Panc1 (cell line): ENCODE measurements around the gene CLEC16A. TPM values are rescaled to one million over a fixed set of nuclear protein-coding genes. Genes with fewer than 3 reads are reported as not detected.

Source experiments
- ATAC-seq: fragments of 200-7000 bp; cut with Tn5 transposase; 2 replicates; pipeline ENCODE4 v1.9.1; 2020; ENCODE audit warnings: mild to moderate bottlenecking, moderate library complexity
- BruUV-seq: library from RNA; stranded (reverse); fragments of 400-500 nt; replicated peaks from 2 replicates; lab custom pipeline; 2021; lab: Mats Ljungman, UMichigan
- CTCF ChIA-PET: fragments of 300-600 bp; sonication (Branson Sonifier 250); formaldehyde crosslinking; loops from one replicate; lab custom pipeline; 2022; ENCODE audit warnings: antibody characterized with exemption; lab: Charles Lee
- POLR2A ChIA-PET: fragments of 300-600 bp; sonication (Branson Sonifier 250); formaldehyde crosslinking; loops from one replicate; lab custom pipeline; 2022; ENCODE audit warnings: antibody characterized with exemption; lab: Charles Lee
- DNase-seq: peaks from one replicate; pipeline ENCODE4 v3.0.0-alpha.2; 2010; ENCODE audit warnings: low read depth, low spot score
- H3K27ac ChIP-seq: 2 replicates; pipeline ENCODE4 v1.5.1; 2011; ENCODE audit warnings: mild to moderate bottlenecking, low read length, inconsistent platforms
- H3K27me3 ChIP-seq: fragments of 200-500 bp; sonication (Bioruptor generic); 2 replicates; pipeline ENCODE4 v1.6.0; 2014; ENCODE audit warnings: low read length, inconsistent platforms; ENCODE audit not compliant: control insufficient read depth, insufficient read depth
- H3K36me3 ChIP-seq: fragments of 200-500 bp; sonication (Bioruptor generic); 2 replicates; pipeline ENCODE4 v1.5.1; 2014; ENCODE audit warnings: inconsistent platforms, mild to moderate bottlenecking, low read length, moderate library complexity; ENCODE audit not compliant: control insufficient read depth, insufficient read depth
- H3K4me1 ChIP-seq: 2 replicates; pipeline ENCODE4 v1.5.1; 2011; ENCODE audit warnings: inconsistent platforms, mild to moderate bottlenecking, low read length, moderate library complexity; ENCODE audit not compliant: control insufficient read depth, insufficient read depth
- H3K4me3 ChIP-seq, 2 experiments: 2 replicates each; pipeline ENCODE4 v1.5.1; 2011 to 2012; ENCODE audit warnings: low read depth in 2 of 2, low read length in 2 of 2, mild to moderate bottlenecking in 2 of 2, inconsistent platforms in 1 of 2, moderate library complexity in 1 of 2
- H3K9me3 ChIP-seq: fragments of 200-500 bp; sonication (Bioruptor generic); 2 replicates; pipeline ENCODE4 v1.5.1; 2014; ENCODE audit warnings: low read depth, mild to moderate bottlenecking, inconsistent platforms, low read length, moderate library complexity; ENCODE audit not compliant: control insufficient read depth, insufficient read depth
- SIN3A ChIP-seq: IDR thresholded peaks from 2 replicates; pipeline ENCODE4 v1.6.1; 2012; ENCODE audit warnings: low read depth, mild to moderate bottlenecking, low read length, moderate library complexity, borderline replicate concordance; ENCODE audit not compliant: insufficient read depth
- TCF7L2 ChIP-seq: IDR thresholded peaks from 2 replicates; pipeline ENCODE4 v1.6.1; 2011; ENCODE audit warnings: mild to moderate bottlenecking, low read depth, low read length, inconsistent platforms
- in situ Hi-C: cut with HindIII; loops from 2 replicates; pipeline ENCODE4 v1.10.0; 2016; ENCODE audit warnings: low sequenced_read_pairs, low pct_unique_long_range_greater_than_20kb
- intact Hi-C: fragments of 100-400 bp; cut with micrococcal nuclease; formaldehyde crosslinking; loops from one replicate; pipeline ENCODE4 v1.10.0; 2022; ENCODE audit not compliant: unreplicated experiment
- total RNA-seq: library from RNA; stranded (reverse); gene quantifications from one replicate; pipeline ENCODE4 v1.2.1, GENCODE V29; 2021; ENCODE audit not compliant: unreplicated experiment
- TF ChIP-seq, protein P1 (sequence below): fragments of 450-650 bp; IDR thresholded peaks from 2 replicates; pipeline ENCODE4 v1.5.1; 2017; ENCODE audit warnings: mild to moderate bottlenecking
- TF ChIP-seq, protein P2 (sequence below), 2 experiments: IDR thresholded peaks; 2 replicates each; pipeline ENCODE4 v1.6.1; 2011 to 2012; ENCODE audit warnings: low read depth in 2 of 2, control low read depth in 1 of 2, low read length in 1 of 2, mild to moderate bottlenecking in 1 of 2, moderate library complexity in 1 of 2; ENCODE audit not compliant: insufficient read depth in 1 of 2

CLEC16A gene
- total RNA-seq, 1 experiment from 2014 or later = 21.0 TPM

DNA sequence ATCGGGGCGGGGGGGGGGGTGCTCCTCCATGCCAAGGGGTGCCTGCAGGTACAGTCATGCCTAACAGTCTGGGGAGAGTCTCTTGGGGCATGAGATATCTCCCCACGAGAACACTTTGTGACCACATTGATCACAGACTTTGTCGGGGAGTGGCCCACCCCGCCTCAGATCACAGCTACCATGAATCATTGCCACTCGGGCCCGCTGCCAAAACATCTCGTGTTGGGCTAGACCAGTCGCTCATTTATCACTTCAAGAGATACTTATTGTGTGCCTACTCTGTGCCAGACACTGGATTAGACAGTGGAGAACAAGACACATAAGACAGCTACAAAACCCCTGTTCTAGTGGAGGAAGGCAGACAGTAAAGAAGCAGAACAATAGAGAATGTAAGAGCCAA lies 72.6 kb downstream of the CLEC16A start:
- no peak for DNase-seq
- Histone ChIP-seq H3K27me3 (no peaks in the 10 kb centered on the region), H3K9me3 (no peaks in the 10 kb centered on the region), H3K36me3 (no peaks in the 10 kb centered on the region), H3K4me3 (no peak overlapping the region), H3K27ac (no peak overlapping the region), H3K4me1 (no peaks in the 10 kb centered on the region)
- BruUV-seq = no TSS peak
- TF ChIP-seq, protein P1, sequence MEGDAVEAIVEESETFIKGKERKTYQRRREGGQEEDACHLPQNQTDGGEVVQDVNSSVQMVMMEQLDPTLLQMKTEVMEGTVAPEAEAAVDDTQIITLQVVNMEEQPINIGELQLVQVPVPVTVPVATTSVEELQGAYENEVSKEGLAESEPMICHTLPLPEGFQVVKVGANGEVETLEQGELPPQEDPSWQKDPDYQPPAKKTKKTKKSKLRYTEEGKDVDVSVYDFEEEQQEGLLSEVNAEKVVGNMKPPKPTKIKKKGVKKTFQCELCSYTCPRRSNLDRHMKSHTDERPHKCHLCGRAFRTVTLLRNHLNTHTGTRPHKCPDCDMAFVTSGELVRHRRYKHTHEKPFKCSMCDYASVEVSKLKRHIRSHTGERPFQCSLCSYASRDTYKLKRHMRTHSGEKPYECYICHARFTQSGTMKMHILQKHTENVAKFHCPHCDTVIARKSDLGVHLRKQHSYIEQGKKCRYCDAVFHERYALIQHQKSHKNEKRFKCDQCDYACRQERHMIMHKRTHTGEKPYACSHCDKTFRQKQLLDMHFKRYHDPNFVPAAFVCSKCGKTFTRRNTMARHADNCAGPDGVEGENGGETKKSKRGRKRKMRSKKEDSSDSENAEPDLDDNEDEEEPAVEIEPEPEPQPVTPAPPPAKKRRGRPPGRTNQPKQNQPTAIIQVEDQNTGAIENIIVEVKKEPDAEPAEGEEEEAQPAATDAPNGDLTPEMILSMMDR = no peak
- TF ChIP-seq SIN3A (no peak), TCF7L2 (no peak)
- intact Hi-C loops = no loop called here
- in situ Hi-C loops = no loop called here
- ChIA-PET POLR2A (no interaction called here), CTCF (no interaction called here)
- ATAC-seq = no peak

DNA sequence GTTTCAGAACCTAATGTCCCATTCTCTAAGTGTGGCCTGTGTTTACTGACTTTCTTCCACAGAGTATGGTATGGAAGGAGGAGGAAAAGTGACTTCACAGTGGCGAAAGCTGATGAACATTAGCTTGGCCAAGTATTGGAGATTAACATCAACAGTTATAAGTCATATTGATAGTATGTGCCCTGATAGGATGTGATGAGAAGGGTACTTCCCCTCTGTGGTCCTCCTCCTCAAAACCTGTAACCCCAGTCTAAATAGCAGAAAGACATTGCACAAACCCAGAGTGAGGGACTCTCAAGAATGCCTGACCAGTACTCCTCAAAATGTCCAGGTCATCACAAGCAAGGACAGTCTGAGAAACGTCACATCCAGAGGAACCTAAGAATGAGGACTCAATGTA lies 73.1 kb downstream of the CLEC16A start:
- BruUV-seq = TSS peak; percentile 46
- Histone ChIP-seq H3K27ac (no peak overlapping the region), H3K4me3 (no peak overlapping the region), H3K36me3 (no peaks in the 10 kb centered on the region), H3K9me3 (no peaks in the 10 kb centered on the region), H3K27me3 (no peaks in the 10 kb centered on the region), H3K4me1 (no peaks in the 10 kb centered on the region)
- DNase-seq (no peak), ATAC-seq (no peak)
- ChIA-PET POLR2A (no interaction called here), CTCF (interaction anchor here (0.7 kb wide), 1 partner anchor 277 kb away, joined by 8 read pairs; no protein-coding TSS in a partner anchor)
- in situ Hi-C loops (no loop called here), intact Hi-C loops (no loop called here)
- TF ChIP-seq, protein P2, sequence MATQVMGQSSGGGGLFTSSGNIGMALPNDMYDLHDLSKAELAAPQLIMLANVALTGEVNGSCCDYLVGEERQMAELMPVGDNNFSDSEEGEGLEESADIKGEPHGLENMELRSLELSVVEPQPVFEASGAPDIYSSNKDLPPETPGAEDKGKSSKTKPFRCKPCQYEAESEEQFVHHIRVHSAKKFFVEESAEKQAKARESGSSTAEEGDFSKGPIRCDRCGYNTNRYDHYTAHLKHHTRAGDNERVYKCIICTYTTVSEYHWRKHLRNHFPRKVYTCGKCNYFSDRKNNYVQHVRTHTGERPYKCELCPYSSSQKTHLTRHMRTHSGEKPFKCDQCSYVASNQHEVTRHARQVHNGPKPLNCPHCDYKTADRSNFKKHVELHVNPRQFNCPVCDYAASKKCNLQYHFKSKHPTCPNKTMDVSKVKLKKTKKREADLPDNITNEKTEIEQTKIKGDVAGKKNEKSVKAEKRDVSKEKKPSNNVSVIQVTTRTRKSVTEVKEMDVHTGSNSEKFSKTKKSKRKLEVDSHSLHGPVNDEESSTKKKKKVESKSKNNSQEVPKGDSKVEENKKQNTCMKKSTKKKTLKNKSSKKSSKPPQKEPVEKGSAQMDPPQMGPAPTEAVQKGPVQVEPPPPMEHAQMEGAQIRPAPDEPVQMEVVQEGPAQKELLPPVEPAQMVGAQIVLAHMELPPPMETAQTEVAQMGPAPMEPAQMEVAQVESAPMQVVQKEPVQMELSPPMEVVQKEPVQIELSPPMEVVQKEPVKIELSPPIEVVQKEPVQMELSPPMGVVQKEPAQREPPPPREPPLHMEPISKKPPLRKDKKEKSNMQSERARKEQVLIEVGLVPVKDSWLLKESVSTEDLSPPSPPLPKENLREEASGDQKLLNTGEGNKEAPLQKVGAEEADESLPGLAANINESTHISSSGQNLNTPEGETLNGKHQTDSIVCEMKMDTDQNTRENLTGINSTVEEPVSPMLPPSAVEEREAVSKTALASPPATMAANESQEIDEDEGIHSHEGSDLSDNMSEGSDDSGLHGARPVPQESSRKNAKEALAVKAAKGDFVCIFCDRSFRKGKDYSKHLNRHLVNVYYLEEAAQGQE (IDR thresholded peaks at IDR 0.05; ENCODE audit: insufficient read depth in 1 of 2, low read depth in 2 of 2, low read length in 1 of 2) = no peak

DNA sequence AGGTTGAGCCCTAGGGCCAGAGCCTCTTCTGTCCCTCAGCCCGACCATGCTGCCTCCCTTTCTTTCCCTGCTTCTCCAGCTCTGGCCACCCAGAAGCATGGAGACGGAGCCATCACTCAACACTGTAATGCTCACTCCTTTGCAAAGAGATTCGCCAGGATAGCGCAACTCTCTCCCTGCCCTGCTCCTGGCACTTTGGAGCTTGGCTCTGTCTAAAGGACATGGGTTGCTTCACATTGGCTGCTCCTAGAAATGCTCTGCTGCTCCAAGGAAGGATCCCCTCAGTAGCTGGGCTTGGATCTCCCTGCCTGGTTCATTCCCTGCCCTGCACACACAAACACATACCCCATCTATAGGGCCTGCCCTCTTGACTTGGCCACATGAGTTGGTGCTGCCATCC lies 76.0 kb downstream of the CLEC16A start:
- H3K4me3 ChIP-seq = no peak overlapping the region
- ATAC-seq (no peak), DNase-seq (no peak)
- intact Hi-C loops = no loop called here
- no TSS peak for BruUV-seq
- TF ChIP-seq SIN3A (no peak), TCF7L2 (no peak)
- TF ChIP-seq, protein P1 = no peak
- in situ Hi-C loops = no loop called here
- ChIA-PET CTCF (no interaction called here), POLR2A (no interaction called here)
- no peak overlapping the region for H3K27ac ChIP-seq
- no peaks in the 10 kb centered on the region for H3K36me3 ChIP-seq
- H3K4me1 ChIP-seq = no peaks in the 10 kb centered on the region
- H3K27me3 ChIP-seq = no peaks in the 10 kb centered on the region
- no peaks in the 10 kb centered on the region for H3K9me3 ChIP-seq
